Heart left ventricle (tissue), 13 donors: Measurements from ENCODE around the gene PTPRM.

Experiments
- CTCF ChIP-seq, 12 donors: fragments of 200-600 bp; sonication (generic) in 4 of 12; IDR thresholded peaks; one replicate each; pipeline versions ENCODE4 v1.5.0 to v1.8.0; 2018 to 2022; ENCODE audit warnings: antibody characterized with exemption in 12 of 12, mild to moderate bottlenecking in 5 of 12
- POLR2A ChIP-seq, 2 donors: fragments of 450-650 bp; IDR thresholded peaks; one replicate each; pipeline ENCODE4 v1.6.1; 2017; ENCODE audit warnings: antibody characterized with exemption in 2 of 2, mild to moderate bottlenecking in 2 of 2, moderate library complexity in 2 of 2
- donor health status: ischemic (EF 13 %, LVEDD 7.1; RV severe dilation, severe dysfunction).
- donor health status: DM: no; HTN: yes; CAD: no.
- donor health status: DM: no; HTN: no; CAD: no.
- donor health status: ischemic (EF 25% LVEDD 6.9; RV normal size, moderate dysfunction).
- donor health status: ischemic (EF 25% LVEDD 5.7; RV mildly dilated, moderate dysfunction).
- donor health status: ischemic (EF 35%, LVEDD 5.7; RV mildly dilated, moderate dysfunction).
- donor health status: nonischemic (EF 11% LVEDD 7.7; RV severe dilation, severe dysfunction).
- donor health status: DM: yes; HTN: yes; CAD: no.
- donor health status: PGD.
- donor health status: ischemic (EF 29% LVEDD 5.4; RV normal size, mild dysfunction).
- donor health status: nonischemic (EF 23%, LVEDD 6.1; RV moderate dilation, normal function).

- TF ChIP-seq CTCF (IDR thresholded peaks at IDR 0.05) (no peak), POLR2A (IDR thresholded peaks at IDR 0.05) (no peak)
Observed at GRCh38 chr18:7746106-7746505, 179.0 kb downstream of the PTPRM start.
